Embryonic facial prominence (tissue), 1 donor: ENCODE data around the gene TDRD9.

ENCODE experiments used
- DNase-seq: peaks from one replicate; pipeline ENCODE4 v3.0.0-alpha.2; 2016; ENCODE audit errors: extremely low spot score

TDRD9 gene

DNA sequence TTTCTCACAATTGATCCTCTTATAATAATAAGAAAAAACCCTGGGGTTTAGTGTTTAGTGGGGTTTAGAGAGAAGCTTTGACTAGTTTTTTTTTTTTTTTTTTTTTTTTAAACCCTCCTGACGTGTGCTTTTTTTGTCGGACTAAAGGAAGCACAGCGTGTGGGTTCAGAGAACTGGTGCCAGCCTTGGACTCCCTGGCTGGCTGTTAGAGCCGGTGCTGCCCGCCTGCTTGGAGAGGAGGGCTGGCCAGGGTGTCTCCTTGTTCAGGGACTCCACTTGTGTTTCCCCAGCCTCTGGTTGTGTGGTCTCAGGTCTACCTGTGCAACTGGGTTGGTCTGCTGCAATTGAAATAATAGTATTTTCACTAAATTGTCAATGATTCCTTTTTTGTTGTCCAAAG is 103.1 kb downstream of the TDRD9 start:
- DNase-seq: no peak

GRCh38 chr14:104034976-104035699 is 106.9 kb downstream of the TDRD9 start:
- DNase-seq: no peak

GRCh38 chr14:104036212-104036611 is 108.0 kb downstream of the TDRD9 start:
- no peak for DNase-seq

DNA sequence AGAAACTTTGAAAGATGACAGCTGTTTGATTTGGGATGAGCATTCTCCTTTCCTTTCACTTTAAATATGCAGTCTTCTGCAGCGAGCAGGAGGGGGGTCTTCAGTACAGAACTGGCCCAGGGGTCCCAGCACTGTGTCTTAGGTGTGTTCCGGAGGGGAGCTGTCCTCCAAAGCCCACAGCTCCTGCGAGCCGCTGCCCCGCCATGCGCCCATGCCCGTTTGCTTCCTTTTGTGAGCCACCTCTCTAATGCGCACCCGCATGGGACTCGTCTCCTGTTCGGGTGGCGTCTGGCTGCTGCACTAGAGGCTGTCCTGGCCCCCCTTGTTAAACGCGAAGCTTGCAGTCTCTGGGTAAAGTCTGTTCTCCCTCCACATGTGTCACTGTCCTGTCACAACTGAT is 108.8 kb downstream of the TDRD9 start:
- DNase-seq: no peak

DNA sequence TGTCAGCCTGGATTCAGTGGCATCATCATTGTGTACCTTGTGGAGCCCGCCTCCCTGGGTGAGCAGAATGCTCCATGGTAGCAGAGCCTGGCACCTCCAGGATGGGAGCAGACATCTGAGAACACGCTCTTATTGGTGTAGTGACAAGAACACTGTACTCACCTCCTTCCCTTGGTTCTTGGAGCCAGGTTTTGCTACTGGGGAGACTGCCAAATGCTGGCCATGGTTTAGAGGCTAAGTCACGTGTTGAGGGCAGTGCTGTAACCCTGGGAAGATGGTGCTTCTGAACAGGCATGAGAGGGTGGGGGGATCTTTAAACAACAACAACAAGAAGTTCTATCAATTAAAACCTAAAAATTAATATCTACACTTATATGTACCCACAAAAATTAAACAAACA is 109.6 kb downstream of the TDRD9 start:
- no peak for DNase-seq

GRCh38 chr14:104039214-104039613 is 111.0 kb downstream of the TDRD9 start:
- DNase-seq: no peak

- DNase-seq: no peak
Measured at GRCh38 chr14:104040539-104040938, 112.3 kb downstream of the TDRD9 start.

- no peak for DNase-seq
Measured at GRCh38 chr14:104041430-104042104, 113.3 kb downstream of the TDRD9 start.

- no peak for DNase-seq
Measured at GRCh38 chr14:104044016-104044415, 115.8 kb downstream of the TDRD9 start.

- DNase-seq: no peak
Measured at GRCh38 chr14:104047761-104048160, 119.5 kb downstream of the TDRD9 start.

GRCh38 chr14:104048758-104049507 is 120.7 kb downstream of the TDRD9 start:
- no peak for DNase-seq

- no peak for DNase-seq
Measured at GRCh38 chr14:104049576-104050240, 121.5 kb downstream of the TDRD9 start.

DNA sequence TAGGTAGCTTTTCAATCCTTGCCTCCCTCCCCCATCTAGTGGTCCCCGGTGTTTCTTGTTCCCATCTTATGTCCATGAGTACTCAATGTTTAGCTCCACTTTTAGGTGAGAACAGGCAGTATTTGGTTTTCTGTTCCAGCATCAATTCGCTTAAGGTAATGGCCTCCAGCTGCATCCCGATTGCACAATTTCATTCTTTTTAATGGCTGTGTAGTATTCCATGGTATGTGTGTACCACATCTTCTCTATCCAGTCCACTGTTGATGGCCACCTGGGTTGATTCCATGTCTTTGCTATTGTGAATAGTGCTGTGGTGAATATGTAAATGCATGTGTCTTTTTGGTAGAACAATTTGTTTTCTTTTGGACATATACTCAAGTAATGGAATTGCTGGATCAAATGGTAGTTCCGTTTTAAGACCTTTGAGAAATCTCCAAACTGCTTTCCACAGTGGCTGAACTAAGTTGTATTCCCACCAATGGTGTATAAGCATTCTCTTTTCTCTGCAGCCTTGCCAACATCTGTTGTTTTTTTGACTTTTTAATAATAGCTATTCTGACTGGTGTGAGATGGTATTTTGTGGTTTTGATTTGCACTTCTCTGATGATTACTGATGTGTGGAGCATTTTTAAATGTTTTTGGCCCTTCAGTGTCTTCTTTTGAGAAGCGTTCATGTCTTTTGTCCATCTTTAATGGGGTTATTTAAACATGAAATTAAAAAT is 123.0 kb downstream of the TDRD9 start:
- DNase-seq: no peak

- no peak for DNase-seq
Measured at GRCh38 chr14:104054222-104054905, 126.1 kb downstream of the TDRD9 start.

DNA sequence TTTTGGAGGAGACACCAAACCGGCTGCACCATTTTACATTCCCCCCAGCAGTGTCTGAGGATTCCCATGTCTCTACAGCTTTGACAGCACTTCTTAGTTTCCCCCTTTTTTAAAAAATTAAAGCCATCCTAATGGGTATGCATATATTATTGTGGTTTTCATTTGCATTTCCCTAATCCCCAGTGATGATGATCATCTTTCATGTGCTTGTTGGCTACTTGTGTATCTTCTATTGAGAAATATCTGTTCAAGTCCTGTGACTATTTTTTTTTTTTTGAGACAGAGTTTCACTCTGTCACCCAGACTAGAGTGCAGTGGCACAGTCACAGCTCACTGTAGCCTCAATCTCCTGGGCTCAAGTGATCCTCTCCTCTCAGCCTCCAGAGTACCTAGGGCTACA is 134.0 kb downstream of the TDRD9 start:
- DNase-seq: no peak

DNA sequence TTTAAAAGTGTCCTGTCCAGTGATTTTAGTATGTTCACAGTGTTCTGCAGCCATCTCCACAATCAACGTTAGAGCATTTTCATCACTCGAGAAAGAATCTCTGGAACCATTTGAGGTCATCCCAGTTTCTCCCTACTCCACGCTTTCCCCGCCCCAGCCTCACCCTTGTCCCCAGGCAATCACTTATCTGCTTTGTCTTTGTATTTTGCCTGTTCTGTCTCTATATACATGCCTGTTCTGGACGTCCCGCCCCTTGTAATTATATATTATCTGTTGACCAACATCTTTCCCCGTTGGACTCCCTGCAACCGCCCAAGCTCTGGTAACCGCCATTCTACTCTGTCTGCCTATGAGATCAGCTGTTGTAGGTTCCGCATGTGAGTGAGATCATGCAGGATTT is 135.7 kb downstream of the TDRD9 start:
- DNase-seq: no peak

- no peak for DNase-seq
Measured at GRCh38 chr14:104066279-104066678, 138.0 kb downstream of the TDRD9 start.

DNA sequence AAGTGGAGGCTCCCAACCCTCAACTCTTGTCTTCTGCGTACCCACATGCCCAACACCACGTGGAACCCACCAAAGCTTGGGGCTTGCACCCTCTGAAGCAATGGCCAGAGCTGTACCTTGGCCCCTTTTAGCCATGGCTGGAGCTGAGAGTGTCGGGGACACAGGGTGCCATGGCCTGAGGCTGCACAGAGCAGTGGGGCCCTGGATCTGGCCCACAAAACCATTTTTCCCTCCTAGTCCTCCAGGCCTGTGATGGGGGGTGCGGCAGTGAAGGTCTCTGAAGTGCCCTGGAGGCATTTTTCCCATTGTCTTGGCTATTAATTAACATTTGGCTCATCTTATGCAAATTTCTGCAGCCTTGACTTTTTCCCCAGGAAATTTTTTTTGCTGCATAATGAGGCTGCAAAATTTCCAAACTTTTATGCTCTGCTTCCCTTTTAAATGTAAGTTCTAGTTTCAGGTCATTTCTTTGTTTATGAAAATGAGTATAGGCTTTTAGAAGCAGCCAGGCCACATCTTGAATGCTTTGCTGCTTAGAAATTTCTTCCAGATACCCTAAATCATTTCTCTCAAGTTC is 138.6 kb downstream of the TDRD9 start:
- no peak for DNase-seq

- no peak for DNase-seq
Measured at GRCh38 chr14:104069541-104069940, 141.3 kb downstream of the TDRD9 start.

- no peak for DNase-seq
Measured at GRCh38 chr14:104072586-104072985, 144.3 kb downstream of the TDRD9 start.

DNA sequence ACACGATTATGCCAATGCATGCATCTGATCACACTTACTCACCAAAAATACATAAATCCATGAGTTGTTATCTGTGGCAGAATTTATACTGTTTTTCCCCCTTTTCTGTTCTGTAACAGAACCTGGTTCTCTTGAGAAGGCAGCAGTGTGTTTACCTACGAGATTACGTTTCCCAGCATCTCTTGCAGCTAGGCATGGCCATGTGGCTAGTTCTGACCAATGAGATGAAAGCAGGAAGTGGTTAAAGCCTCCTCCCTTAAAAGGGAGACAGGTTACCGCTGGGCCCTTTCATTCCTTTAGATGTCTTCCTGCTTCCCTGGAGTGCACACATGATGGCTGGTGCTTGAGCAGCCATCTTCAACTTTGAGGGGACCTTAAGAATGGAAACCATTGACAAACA is 145.5 kb downstream of the TDRD9 start:
- no peak for DNase-seq
